Measurements from ENCODE around the gene USP3. TPM values are rescaled to one million over a fixed set of nuclear protein-coding genes. Genes with fewer than 3 reads are reported as not detected.

USP3 gene
- total RNA-seq, 1 donor from 2014 or later = 80.0 TPM

GRCh38 chr15:63555507-63555906 lies 51.1 kb downstream of the USP3 start:
- Mint-ChIP-seq H3K4me3 (no peak overlapping the region), H3K4me1 (peaks cover 17% of the 10 kb centered on the region), H3K27me3 (ENCODE audit: low read depth) (no peaks in the 10 kb centered on the region), H3K9me3 (no peaks in the 10 kb centered on the region), H3K36me3 (ENCODE audit: low read depth) (peaks cover 8% of the 10 kb centered on the region), H3K27ac (ENCODE audit: unreplicated experiment) (no peak overlapping the region)
- TF ChIP-seq, protein P1, sequence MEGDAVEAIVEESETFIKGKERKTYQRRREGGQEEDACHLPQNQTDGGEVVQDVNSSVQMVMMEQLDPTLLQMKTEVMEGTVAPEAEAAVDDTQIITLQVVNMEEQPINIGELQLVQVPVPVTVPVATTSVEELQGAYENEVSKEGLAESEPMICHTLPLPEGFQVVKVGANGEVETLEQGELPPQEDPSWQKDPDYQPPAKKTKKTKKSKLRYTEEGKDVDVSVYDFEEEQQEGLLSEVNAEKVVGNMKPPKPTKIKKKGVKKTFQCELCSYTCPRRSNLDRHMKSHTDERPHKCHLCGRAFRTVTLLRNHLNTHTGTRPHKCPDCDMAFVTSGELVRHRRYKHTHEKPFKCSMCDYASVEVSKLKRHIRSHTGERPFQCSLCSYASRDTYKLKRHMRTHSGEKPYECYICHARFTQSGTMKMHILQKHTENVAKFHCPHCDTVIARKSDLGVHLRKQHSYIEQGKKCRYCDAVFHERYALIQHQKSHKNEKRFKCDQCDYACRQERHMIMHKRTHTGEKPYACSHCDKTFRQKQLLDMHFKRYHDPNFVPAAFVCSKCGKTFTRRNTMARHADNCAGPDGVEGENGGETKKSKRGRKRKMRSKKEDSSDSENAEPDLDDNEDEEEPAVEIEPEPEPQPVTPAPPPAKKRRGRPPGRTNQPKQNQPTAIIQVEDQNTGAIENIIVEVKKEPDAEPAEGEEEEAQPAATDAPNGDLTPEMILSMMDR (conservative IDR thresholded peaks at IDR 0.05) = no peak
- no peak for DNase-seq (ENCODE audit: low read depth, low spot score)

DNA sequence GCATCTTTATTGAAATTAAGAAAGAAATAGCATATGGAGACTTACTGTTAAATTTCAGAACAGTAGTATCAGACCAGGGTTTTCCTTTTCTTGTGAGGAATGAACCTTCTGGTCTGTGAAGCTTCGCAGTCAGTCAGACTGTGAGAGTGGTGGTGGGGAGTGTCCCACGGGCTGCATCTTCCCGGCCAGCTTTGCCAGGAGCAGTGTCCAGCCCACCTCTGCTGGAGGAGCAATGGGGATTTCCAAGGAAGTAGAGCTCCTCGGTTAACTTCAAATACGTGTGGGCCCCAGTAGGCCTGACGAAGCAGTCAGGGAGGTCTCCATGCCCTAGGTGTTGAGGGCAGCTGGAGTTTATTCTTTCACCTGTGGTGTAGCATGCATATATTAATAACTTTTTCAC lies 51.9 kb downstream of the USP3 start:
- H3K9me3 Mint-ChIP-seq = no peaks in the 10 kb centered on the region
- H3K4me3 Mint-ChIP-seq = no peak overlapping the region
- TF ChIP-seq, protein P1 (conservative IDR thresholded peaks at IDR 0.05) = no peak
- H3K36me3 Mint-ChIP-seq (ENCODE audit: low read depth) = peaks cover 11% of the 10 kb centered on the region
- H3K4me1 Mint-ChIP-seq = peaks cover 17% of the 10 kb centered on the region
- no peaks in the 10 kb centered on the region for H3K27me3 Mint-ChIP-seq (ENCODE audit: low read depth)
- DNase-seq (ENCODE audit: low read depth, low spot score) = no peak
- H3K27ac Mint-ChIP-seq (ENCODE audit: unreplicated experiment) = no peak overlapping the region

GRCh38 chr15:63556736-63557135 lies 52.3 kb downstream of the USP3 start:
- no peak overlapping the region for H3K4me3 Mint-ChIP-seq
- no peak for DNase-seq (ENCODE audit: low read depth, low spot score)
- H3K4me1 Mint-ChIP-seq = peaks cover 17% of the 10 kb centered on the region
- no peaks in the 10 kb centered on the region for H3K27me3 Mint-ChIP-seq (ENCODE audit: low read depth)
- no peaks in the 10 kb centered on the region for H3K9me3 Mint-ChIP-seq
- H3K36me3 Mint-ChIP-seq (ENCODE audit: low read depth) = peaks cover 11% of the 10 kb centered on the region
- TF ChIP-seq, protein P1 (conservative IDR thresholded peaks at IDR 0.05) = no peak
- no peak overlapping the region for H3K27ac Mint-ChIP-seq (ENCODE audit: unreplicated experiment)

DNA sequence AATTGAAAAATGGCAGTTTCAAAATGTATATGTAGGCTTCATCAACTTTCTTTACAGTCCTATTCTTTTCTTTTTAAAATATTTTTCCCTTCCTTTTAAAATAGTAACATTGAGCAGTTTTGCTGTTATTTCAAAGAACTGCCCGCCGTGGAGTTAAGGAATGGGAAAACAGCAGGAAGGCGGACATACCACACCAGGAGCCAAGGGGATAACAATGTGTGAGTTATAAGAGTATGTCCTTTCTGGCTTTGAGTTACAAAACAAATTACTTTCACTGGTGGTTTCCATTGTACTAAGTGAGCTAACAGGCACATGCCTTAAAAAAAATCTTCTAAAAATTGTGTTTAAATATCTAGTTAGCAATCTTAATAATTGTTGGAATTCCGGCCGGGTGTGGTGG lies 55.4 kb downstream of the USP3 start:
- Mint-ChIP-seq H3K9me3 (no peaks in the 10 kb centered on the region), H3K4me1 (no peaks in the 10 kb centered on the region), H3K36me3 (ENCODE audit: low read depth) (peaks cover 11% of the 10 kb centered on the region), H3K4me3 (no peak overlapping the region), H3K27me3 (ENCODE audit: low read depth) (no peaks in the 10 kb centered on the region), H3K27ac (ENCODE audit: unreplicated experiment) (no peak overlapping the region)
- DNase-seq (ENCODE audit: low read depth, low spot score) = no peak
- TF ChIP-seq, protein P1 (conservative IDR thresholded peaks at IDR 0.05) = no peak

GRCh38 chr15:63560741-63561448 lies 56.5 kb downstream of the USP3 start:
- DNase-seq (ENCODE audit: low read depth, low spot score) = no peak
- H3K9me3 Mint-ChIP-seq = no peaks in the 10 kb centered on the region
- H3K27ac Mint-ChIP-seq (ENCODE audit: unreplicated experiment) = peak overlapping the region; percentile 28

More at GRCh38 chr15:63560741-63561448, 56.5 kb downstream of the USP3 start:
- Mint-ChIP-seq H3K36me3 (ENCODE audit: low read depth) (peaks cover 11% of the 10 kb centered on the region), H3K27me3 (ENCODE audit: low read depth) (no peaks in the 10 kb centered on the region), H3K4me1 (no peaks in the 10 kb centered on the region), H3K4me3 (no peak overlapping the region)
- TF ChIP-seq, protein P1 (conservative IDR thresholded peaks at IDR 0.05) = no peak

Measured in neural crest cell (in vitro differentiated cells).